ENCODE measurements around the gene SPA17.

- TF ChIP-seq CTCF (IDR thresholded peaks at IDR 0.05) (no peak), POLR2A (IDR thresholded peaks at IDR 0.05) (no peak)
Observed at GRCh38 chr11:124656774-124657630, 16.7 kb upstream of the SPA17 start.
